Ishikawa (cell line): ENCODE measurements around the gene PHLDB2.

ENCODE experiments used
- CREB1 ChIP-seq: IDR thresholded peaks from 2 replicates; pipeline ENCODE4 v1.6.1; 2012; ENCODE audit warnings: low read depth
- FOXM1 ChIP-seq: IDR thresholded peaks from 2 replicates; pipeline ENCODE4 v1.6.1; 2012; ENCODE audit warnings: low read depth, borderline replicate concordance
- TAF1 ChIP-seq: IDR thresholded peaks from 2 replicates; pipeline ENCODE4 v1.6.1; 2012; ENCODE audit warnings: low read depth, mild to moderate bottlenecking
- YY1 ChIP-seq: IDR thresholded peaks from 2 replicates; pipeline ENCODE4 v1.6.1; 2012; ENCODE audit warnings: low read depth
- TF ChIP-seq, protein P1 (sequence below): IDR thresholded peaks from 2 replicates; pipeline ENCODE4 v1.6.1; 2012
- TF ChIP-seq, protein P2 (sequence below): IDR thresholded peaks from 2 replicates; pipeline ENCODE4 v1.6.1; 2012; ENCODE audit warnings: low read depth, mild to moderate bottlenecking

DNA sequence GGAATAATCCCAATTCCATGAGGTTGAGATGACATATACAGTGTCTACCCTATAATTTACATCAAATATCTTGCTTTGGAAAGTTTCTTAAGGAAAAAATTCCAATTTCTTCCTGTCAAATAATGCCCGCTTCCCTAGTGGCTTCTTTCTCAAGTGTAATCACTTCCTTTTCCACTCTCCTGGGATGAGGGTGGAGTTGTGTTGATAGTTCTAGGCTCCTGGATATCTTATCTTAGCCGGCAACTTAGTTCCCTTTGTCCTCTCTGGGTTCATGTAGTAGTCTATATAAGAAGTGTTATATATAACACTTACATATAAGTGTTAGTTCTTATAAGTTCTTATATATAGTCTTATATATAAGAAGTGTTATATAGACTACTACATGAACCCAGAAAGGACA is 150.6 kb downstream of the PHLDB2 start:
- TF ChIP-seq CREB1 (no peak), YY1 (no peak), FOXM1 (no peak), TAF1 (no peak)
- TF ChIP-seq, protein P1, sequence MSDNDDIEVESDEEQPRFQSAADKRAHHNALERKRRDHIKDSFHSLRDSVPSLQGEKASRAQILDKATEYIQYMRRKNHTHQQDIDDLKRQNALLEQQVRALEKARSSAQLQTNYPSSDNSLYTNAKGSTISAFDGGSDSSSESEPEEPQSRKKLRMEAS, result no peak
- TF ChIP-seq, protein P2, sequence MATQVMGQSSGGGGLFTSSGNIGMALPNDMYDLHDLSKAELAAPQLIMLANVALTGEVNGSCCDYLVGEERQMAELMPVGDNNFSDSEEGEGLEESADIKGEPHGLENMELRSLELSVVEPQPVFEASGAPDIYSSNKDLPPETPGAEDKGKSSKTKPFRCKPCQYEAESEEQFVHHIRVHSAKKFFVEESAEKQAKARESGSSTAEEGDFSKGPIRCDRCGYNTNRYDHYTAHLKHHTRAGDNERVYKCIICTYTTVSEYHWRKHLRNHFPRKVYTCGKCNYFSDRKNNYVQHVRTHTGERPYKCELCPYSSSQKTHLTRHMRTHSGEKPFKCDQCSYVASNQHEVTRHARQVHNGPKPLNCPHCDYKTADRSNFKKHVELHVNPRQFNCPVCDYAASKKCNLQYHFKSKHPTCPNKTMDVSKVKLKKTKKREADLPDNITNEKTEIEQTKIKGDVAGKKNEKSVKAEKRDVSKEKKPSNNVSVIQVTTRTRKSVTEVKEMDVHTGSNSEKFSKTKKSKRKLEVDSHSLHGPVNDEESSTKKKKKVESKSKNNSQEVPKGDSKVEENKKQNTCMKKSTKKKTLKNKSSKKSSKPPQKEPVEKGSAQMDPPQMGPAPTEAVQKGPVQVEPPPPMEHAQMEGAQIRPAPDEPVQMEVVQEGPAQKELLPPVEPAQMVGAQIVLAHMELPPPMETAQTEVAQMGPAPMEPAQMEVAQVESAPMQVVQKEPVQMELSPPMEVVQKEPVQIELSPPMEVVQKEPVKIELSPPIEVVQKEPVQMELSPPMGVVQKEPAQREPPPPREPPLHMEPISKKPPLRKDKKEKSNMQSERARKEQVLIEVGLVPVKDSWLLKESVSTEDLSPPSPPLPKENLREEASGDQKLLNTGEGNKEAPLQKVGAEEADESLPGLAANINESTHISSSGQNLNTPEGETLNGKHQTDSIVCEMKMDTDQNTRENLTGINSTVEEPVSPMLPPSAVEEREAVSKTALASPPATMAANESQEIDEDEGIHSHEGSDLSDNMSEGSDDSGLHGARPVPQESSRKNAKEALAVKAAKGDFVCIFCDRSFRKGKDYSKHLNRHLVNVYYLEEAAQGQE, result no peak
